Activated CD4-positive, alpha-beta memory T cell treated with anti-CD3 and anti-CD28 coated beads for 36 hours (primary cell): ENCODE results near the gene CREB3L4. TPM values are rescaled to one million over a fixed set of nuclear protein-coding genes. Genes with fewer than 3 reads are reported as not detected.

Experiments
- CTCF ChIA-PET: fragments of 350-600 bp; sonication (Branson Sonifier 250); formaldehyde crosslinking; loops from one replicate; lab custom pipeline; 2021; ENCODE audit warnings: antibody characterized with exemption, inconsistent platforms; lab: Charles Lee
- POLR2A ChIA-PET: fragments of 350-600 bp; sonication (Branson Sonifier 250); formaldehyde crosslinking; loops from one replicate; lab custom pipeline; 2021; ENCODE audit warnings: antibody characterized with exemption; lab: Charles Lee
- DNase-seq: peaks from one replicate; pipeline ENCODE4 v3.0.0-alpha.2; 2020
- H3K27ac Mint-ChIP-seq: one replicate; pipeline ENCODE4 v1.8.0; 2021; ENCODE audit warnings: mixed read lengths
- H3K27me3 Mint-ChIP-seq: one replicate; pipeline ENCODE4 v1.8.0; 2021; ENCODE audit warnings: mixed read lengths
- H3K36me3 Mint-ChIP-seq: one replicate; pipeline ENCODE4 v1.8.0; 2021; ENCODE audit warnings: mixed read lengths
- H3K4me1 Mint-ChIP-seq: one replicate; pipeline ENCODE4 v1.8.0; 2021; ENCODE audit warnings: low read depth, mixed read lengths
- H3K4me3 Mint-ChIP-seq: one replicate; pipeline ENCODE4 v1.8.0; 2021; ENCODE audit warnings: mild to moderate bottlenecking, mixed read lengths
- H3K9me3 Mint-ChIP-seq: one replicate; pipeline ENCODE4 v1.8.0; 2021; ENCODE audit warnings: mixed read lengths
- intact Hi-C: fragments of 100-400 bp; cut with micrococcal nuclease; formaldehyde crosslinking; loops from one replicate; pipeline ENCODE4 v1.15.1; 2023
- total RNA-seq, 2 experiments: library from RNA; stranded (reverse); gene quantifications; one replicate each; pipeline ENCODE4 v1.2.3, GENCODE V29; 2021

CREB3L4 gene
- 1 to 10 TPM; 8.5 to 8.7 TPM for total RNA-seq

GRCh38 chr1:153967107-153967999 lies at the start of gene CREB3L4:
CREB3L4 (plus strand) TSS chr1:153967902; CDS start chr1:153968526, 624 bp downstream.
- H3K4me3 Mint-ChIP-seq, result peak within 1 kb of the TSS; percentile 87
- intact Hi-C loops, result loop anchor here (1.0 to 10.0 kb wide), 7 partner anchors 9 to 467 kb away; partner anchors contain the start of genes CRTC2, GATAD2B, HAX1 and JTB
- POLR2A ChIA-PET, result interaction anchor here (0.8 to 4.1 kb wide), 12 partner anchors 9 to 422 kb away, joined by 3 to 79 read pairs (median 6); partner anchors contain the start of genes CRTC2, DENND4B, GATAD2B and JTB
- peaks cover 41% of the 10 kb centered on the region for H3K4me1 Mint-ChIP-seq
- DNase-seq, result peak; percentile 92
- peaks cover 11% of the 10 kb centered on the region for H3K36me3 Mint-ChIP-seq
- CTCF ChIA-PET, result interaction anchor here (0.7 to 4.7 kb wide), 13 partner anchors 9 to 434 kb away, joined by 3 to 44 read pairs (median 3); partner anchors contain the start of genes CRTC2, DENND4B, JTB and RAB13
- H3K9me3 Mint-ChIP-seq, result no peaks in the 10 kb centered on the region
- H3K27me3 Mint-ChIP-seq, result no peaks in the 10 kb centered on the region
- peak within 1 kb of the TSS; percentile 90 for H3K27ac Mint-ChIP-seq

GRCh38 chr1:153919876-153920852 lies 47.5 kb upstream of the CREB3L4 start:
- no peaks in the 10 kb centered on the region for H3K9me3 Mint-ChIP-seq
- peak overlapping the region; percentile 77 for H3K4me3 Mint-ChIP-seq
- intact Hi-C loops, result loop anchor here (2.0 to 5.0 kb wide), 3 partner anchors 123 to 302 kb away; partner anchors contain the start of genes CHTOP and UBAP2L
- H3K27me3 Mint-ChIP-seq, result no peaks in the 10 kb centered on the region
- H3K27ac Mint-ChIP-seq, result peak overlapping the region; percentile 96
- H3K36me3 Mint-ChIP-seq, result peaks cover 3% of the 10 kb centered on the region
- peak; percentile 28 for DNase-seq
- ChIA-PET POLR2A (interaction anchor here (0.8 to 4.7 kb wide), 7 partner anchors 25 to 285 kb away, joined by 3 to 41 read pairs (median 3); partner anchors contain the start of genes DENND4B and RPS27), CTCF (interaction anchor here (0.8 to 4.0 kb wide), 12 partner anchors 8 to 240 kb away, joined by 3 to 20 read pairs (median 3); partner anchors contain the start of genes CREB3L4, DENND4B and RAB13)
- H3K4me1 Mint-ChIP-seq, result peaks cover 53% of the 10 kb centered on the region

GRCh38 chr1:153921080-153921802 lies 46.5 kb upstream of the CREB3L4 start:
- no peaks in the 10 kb centered on the region for H3K9me3 Mint-ChIP-seq
- H3K4me3 Mint-ChIP-seq, result peak overlapping the region; percentile 77
- CTCF ChIA-PET, result interaction anchor here (1.0 to 3.6 kb wide), 8 partner anchors 10 to 244 kb away, joined by 3 to 15 read pairs (median 6); partner anchors contain the start of gene RAB13
- H3K4me1 Mint-ChIP-seq, result peaks cover 49% of the 10 kb centered on the region
- H3K27me3 Mint-ChIP-seq, result no peaks in the 10 kb centered on the region
- POLR2A ChIA-PET, result interaction anchor here (1.0 to 4.7 kb wide), 8 partner anchors 21 to 120 kb away, joined by 3 to 41 read pairs (median 4); partner anchors contain the start of genes DENND4B and RPS27
- DNase-seq, result no peak
- peaks cover 1% of the 10 kb centered on the region for H3K36me3 Mint-ChIP-seq
- H3K27ac Mint-ChIP-seq, result peak overlapping the region; percentile 96
- intact Hi-C loops, result loop anchor here (2.0 to 5.0 kb wide), 3 partner anchors 124 to 301 kb away; partner anchors contain the start of genes CHTOP and UBAP2L

- no peaks in the 10 kb centered on the region for H3K27me3 Mint-ChIP-seq
- intact Hi-C loops, result loop anchor here (2.0 to 5.0 kb wide), 7 partner anchors 37 to 301 kb away; partner anchors contain the start of genes CHTOP, CREB3L4, CRTC2 and ILF2
- peak overlapping the region; percentile 77 for H3K4me3 Mint-ChIP-seq
- DNase-seq, result peak; percentile 23
- ChIA-PET CTCF (interaction anchor here (1.0 to 3.6 kb wide), 7 partner anchors 24 to 244 kb away, joined by 3 to 15 read pairs (median 6); partner anchors contain the start of gene RAB13), POLR2A (interaction anchor here (0.9 to 4.7 kb wide), 10 partner anchors 21 to 121 kb away, joined by 3 to 41 read pairs (median 4); partner anchors contain the start of genes DENND4B and JTB)
- peak overlapping the region; percentile 96 for H3K27ac Mint-ChIP-seq
- H3K4me1 Mint-ChIP-seq, result peaks cover 48% of the 10 kb centered on the region
- H3K36me3 Mint-ChIP-seq, result no peaks in the 10 kb centered on the region
- no peaks in the 10 kb centered on the region for H3K9me3 Mint-ChIP-seq
Observed at GRCh38 chr1:153921803-153922075, 46.0 kb upstream of the CREB3L4 start.

GRCh38 chr1:153922076-153922971 lies 45.4 kb upstream of the CREB3L4 start:
- Mint-ChIP-seq H3K4me3 (peak overlapping the region; percentile 77), H3K36me3 (no peaks in the 10 kb centered on the region), H3K27ac (peak overlapping the region; percentile 96), H3K4me1 (peaks cover 48% of the 10 kb centered on the region), H3K27me3 (no peaks in the 10 kb centered on the region), H3K9me3 (no peaks in the 10 kb centered on the region)
- DNase-seq, result peak; percentile 80
- ChIA-PET POLR2A (interaction anchor here (0.9 to 4.7 kb wide), 11 partner anchors 20 to 139 kb away, joined by 3 to 41 read pairs (median 4); partner anchors contain the start of genes CREB3L4, DENND4B, JTB and RPS27), CTCF (interaction anchor here (1.0 to 3.6 kb wide), 7 partner anchors 23 to 245 kb away, joined by 3 to 15 read pairs (median 6); partner anchors contain the start of genes RAB13 and RPS27)
- intact Hi-C loops, result loop anchor here (2.0 to 5.0 kb wide), 6 partner anchors 36 to 300 kb away; partner anchors contain the start of genes CHTOP, CREB3L4, CRTC2 and ILF2

- ChIA-PET CTCF (interaction anchor here (0.7 to 3.6 kb wide), 9 partner anchors 15 to 127 kb away, joined by 3 to 15 read pairs (median 3); partner anchors contain the start of genes CREB3L4, DENND4B, JTB and RAB13), POLR2A (interaction anchor here (0.5 to 4.7 kb wide), 14 partner anchors 17 to 408 kb away, joined by 3 to 41 read pairs (median 6); partner anchors contain the start of genes CREB3L4, DENND4B, JTB and RPS27)
- intact Hi-C loops, result loop anchor here (1.0 to 5.0 kb wide), 12 partner anchors 23 to 378 kb away; partner anchors contain the start of genes CHTOP, CREB3L4, CRTC2 and DENND4B
- Mint-ChIP-seq H3K27me3 (no peaks in the 10 kb centered on the region), H3K4me3 (peak within 1 kb of the TSS; percentile 77), H3K27ac (peak within 1 kb of the TSS; percentile 96), H3K36me3 (no peaks in the 10 kb centered on the region), H3K4me1 (peaks cover 38% of the 10 kb centered on the region), H3K9me3 (no peaks in the 10 kb centered on the region)
- DNase-seq, result peak; percentile 99
Observed at GRCh38 chr1:153922972-153923925, 44.5 kb upstream of the CREB3L4 start, which contains the start of gene GATAD2B. GATAD2B (minus strand) TSS chr1:153922972; CDS start chr1:153828347, 94,625 bp downstream.

- no peak for DNase-seq
- ChIA-PET POLR2A (no interaction called here), CTCF (no interaction called here)
- Mint-ChIP-seq H3K36me3 (peaks cover 7% of the 10 kb centered on the region), H3K27ac (no peak overlapping the region), H3K9me3 (no peaks in the 10 kb centered on the region), H3K27me3 (no peaks in the 10 kb centered on the region), H3K4me1 (peaks cover 12% of the 10 kb centered on the region), H3K4me3 (no peak overlapping the region)
- intact Hi-C loops, result no loop called here
Observed at GRCh38 chr1:153926405-153926804, 41.3 kb upstream of the CREB3L4 start.

GRCh38 chr1:153928245-153928644 lies 39.5 kb upstream of the CREB3L4 start:
- intact Hi-C loops, result no loop called here
- Mint-ChIP-seq H3K9me3 (no peaks in the 10 kb centered on the region), H3K4me3 (no peak overlapping the region), H3K36me3 (peaks cover 12% of the 10 kb centered on the region), H3K27me3 (no peaks in the 10 kb centered on the region), H3K27ac (no peak overlapping the region), H3K4me1 (peaks cover 10% of the 10 kb centered on the region)
- POLR2A ChIA-PET, result interaction anchor here (1.2 kb wide), 1 partner anchor 16 kb away, joined by 3 read pairs; no protein-coding TSS in a partner anchor
- CTCF ChIA-PET, result interaction anchor here (1.5 kb wide), 1 partner anchor 9 kb away, joined by 3 read pairs; no protein-coding TSS in a partner anchor
- DNase-seq, result no peak
